Activated B cell treated with CpG ODN at 0.5 μM for 24 hours (primary cell): ENCODE results near the gene EMILIN2. TPM values are rescaled to one million over a fixed set of nuclear protein-coding genes. Genes with fewer than 3 reads are reported as not detected.
"Not testable (repeated sequence)": the region's sequence is repeated elsewhere in the genome, so short reads cannot be mapped to it uniquely, and the experiment has no call there.

ENCODE experiments used
- ATAC-seq: fragments of 200-7000 bp; cut with Tn5 transposase; one replicate; pipeline ENCODE4 v1.10.0; 2021; ENCODE audit warnings: low read depth, mild to moderate bottlenecking, moderate library complexity
- CTCF ChIA-PET: fragments of 350-600 bp; sonication (Branson Sonifier 250); formaldehyde crosslinking; loops from one replicate; lab custom pipeline; 2021; ENCODE audit warnings: antibody characterized with exemption; lab: Charles Lee
- POLR2A ChIA-PET: fragments of 350-600 bp; sonication (Branson Sonifier 250); formaldehyde crosslinking; loops from one replicate; lab custom pipeline; 2021; ENCODE audit warnings: antibody characterized with exemption; lab: Charles Lee
- DNase-seq: peaks from one replicate; pipeline ENCODE4 v3.0.0; 2022
- H3K27ac Mint-ChIP-seq: one replicate; pipeline ENCODE4 v1.8.0; 2020; ENCODE audit warnings: mixed read lengths
- H3K27me3 Mint-ChIP-seq: one replicate; pipeline ENCODE4 v1.8.0; 2021; ENCODE audit warnings: mixed read lengths
- H3K36me3 Mint-ChIP-seq: one replicate; pipeline ENCODE4 v1.8.0; 2021; ENCODE audit warnings: low read depth, mixed read lengths
- H3K4me1 Mint-ChIP-seq: one replicate; pipeline ENCODE4 v1.8.0; 2021; ENCODE audit warnings: mixed read lengths
- H3K4me3 Mint-ChIP-seq: one replicate; pipeline ENCODE4 v1.8.0; 2020; ENCODE audit warnings: mild to moderate bottlenecking, mixed read lengths
- H3K9me3 Mint-ChIP-seq: one replicate; pipeline ENCODE4 v1.8.0; 2020; ENCODE audit warnings: mixed read lengths
- intact Hi-C: fragments of 100-400 bp; cut with micrococcal nuclease; formaldehyde crosslinking; loops from one replicate; pipeline ENCODE4 v1.15.1; 2024
- total RNA-seq: library from RNA; stranded (reverse); gene quantifications from 2 replicates; pipeline ENCODE4 v1.2.3, GENCODE V29; 2022
- TF ChIP-seq, protein P1 (sequence below): fragments of 200-600 bp; IDR thresholded peaks from one replicate; pipeline ENCODE4 v1.8.0; 2022; ENCODE audit warnings: antibody characterized with exemption, mild to moderate bottlenecking

EMILIN2 gene
- total RNA-seq, 1 donor from 2014 or later: 80.9 TPM

GRCh38 chr18:2912357-2913299, 65.8 kb downstream of the EMILIN2 start:
- CTCF ChIA-PET: no interaction called here
- POLR2A ChIA-PET: no interaction called here
- no peak for DNase-seq
- intact Hi-C loops: no loop called here
- Mint-ChIP-seq H3K4me1 (peaks cover 35% of the 10 kb centered on the region), H3K36me3 (peaks cover 84% of the 10 kb centered on the region), H3K9me3 (no peaks in the 10 kb centered on the region), H3K27ac (no peak overlapping the region), H3K27me3 (no peaks in the 10 kb centered on the region), H3K4me3 (no peak overlapping the region)
- ATAC-seq: no peak
- TF ChIP-seq, protein P1, sequence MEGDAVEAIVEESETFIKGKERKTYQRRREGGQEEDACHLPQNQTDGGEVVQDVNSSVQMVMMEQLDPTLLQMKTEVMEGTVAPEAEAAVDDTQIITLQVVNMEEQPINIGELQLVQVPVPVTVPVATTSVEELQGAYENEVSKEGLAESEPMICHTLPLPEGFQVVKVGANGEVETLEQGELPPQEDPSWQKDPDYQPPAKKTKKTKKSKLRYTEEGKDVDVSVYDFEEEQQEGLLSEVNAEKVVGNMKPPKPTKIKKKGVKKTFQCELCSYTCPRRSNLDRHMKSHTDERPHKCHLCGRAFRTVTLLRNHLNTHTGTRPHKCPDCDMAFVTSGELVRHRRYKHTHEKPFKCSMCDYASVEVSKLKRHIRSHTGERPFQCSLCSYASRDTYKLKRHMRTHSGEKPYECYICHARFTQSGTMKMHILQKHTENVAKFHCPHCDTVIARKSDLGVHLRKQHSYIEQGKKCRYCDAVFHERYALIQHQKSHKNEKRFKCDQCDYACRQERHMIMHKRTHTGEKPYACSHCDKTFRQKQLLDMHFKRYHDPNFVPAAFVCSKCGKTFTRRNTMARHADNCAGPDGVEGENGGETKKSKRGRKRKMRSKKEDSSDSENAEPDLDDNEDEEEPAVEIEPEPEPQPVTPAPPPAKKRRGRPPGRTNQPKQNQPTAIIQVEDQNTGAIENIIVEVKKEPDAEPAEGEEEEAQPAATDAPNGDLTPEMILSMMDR: no peak

DNA sequence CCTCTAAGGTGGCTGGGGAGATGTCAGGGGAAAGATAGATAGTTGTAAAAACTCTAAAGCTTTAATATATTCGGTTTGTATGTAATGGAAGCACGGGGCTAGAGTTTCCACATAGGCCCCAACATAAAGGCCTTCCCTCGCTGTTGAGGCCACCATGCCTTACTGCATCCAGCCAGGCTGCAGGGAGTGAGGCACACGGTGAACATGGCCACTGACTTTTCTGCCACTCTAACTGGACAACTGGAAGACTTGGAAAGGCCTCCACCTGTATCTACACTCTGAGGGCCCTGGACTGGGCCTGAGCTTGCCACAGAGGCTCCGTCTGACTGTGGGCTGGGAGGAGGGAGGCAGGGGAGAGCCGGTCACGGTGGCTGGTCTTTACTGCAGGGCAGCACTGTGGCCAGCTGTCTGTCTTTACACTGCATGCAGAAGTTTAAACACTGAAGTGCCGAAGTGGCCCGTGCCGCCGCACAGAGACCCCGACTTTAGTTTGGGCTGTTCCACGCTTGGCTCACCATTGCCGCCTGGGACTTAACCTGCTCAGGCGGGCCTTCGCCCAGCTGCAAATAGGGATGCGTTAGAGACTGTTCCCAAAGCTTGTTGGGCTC, 66.7 kb downstream of the EMILIN2 start:
- Mint-ChIP-seq H3K4me1 (peaks cover 39% of the 10 kb centered on the region), H3K27ac (no peak overlapping the region), H3K27me3 (no peaks in the 10 kb centered on the region), H3K36me3 (peaks cover 82% of the 10 kb centered on the region), H3K9me3 (no peaks in the 10 kb centered on the region), H3K4me3 (no peak overlapping the region)
- no peak for DNase-seq
- TF ChIP-seq, protein P1: no peak
- ChIA-PET POLR2A (interaction anchor here (1.3 kb wide), 1 partner anchor 66 kb away, joined by 3 read pairs; no protein-coding TSS in a partner anchor), CTCF (no interaction called here)
- no peak for ATAC-seq
- intact Hi-C loops: no loop called here

GRCh38 chr18:2914185-2914880, 67.5 kb downstream of the EMILIN2 start:
- Mint-ChIP-seq H3K4me3 (no peak overlapping the region), H3K27ac (no peak overlapping the region), H3K9me3 (no peaks in the 10 kb centered on the region), H3K4me1 (peaks cover 41% of the 10 kb centered on the region), H3K27me3 (no peaks in the 10 kb centered on the region), H3K36me3 (peaks cover 79% of the 10 kb centered on the region)
- no peak for ATAC-seq
- DNase-seq: no peak
- ChIA-PET POLR2A (interaction anchor here (1.3 kb wide), 1 partner anchor 67 kb away, joined by 3 read pairs; no protein-coding TSS in a partner anchor), CTCF (no interaction called here)
- TF ChIP-seq, protein P1: no peak
- intact Hi-C loops: no loop called here

GRCh38 chr18:2914881-2915240, 68.1 kb downstream of the EMILIN2 start:
- CTCF ChIA-PET: no interaction called here
- ATAC-seq (no peak), DNase-seq (no peak)
- Mint-ChIP-seq H3K9me3 (no peaks in the 10 kb centered on the region), H3K36me3 (peaks cover 79% of the 10 kb centered on the region), H3K4me1 (peaks cover 41% of the 10 kb centered on the region), H3K27ac (no peak overlapping the region), H3K27me3 (no peaks in the 10 kb centered on the region), H3K4me3 (no peak overlapping the region)
- intact Hi-C loops: no loop called here
- TF ChIP-seq, protein P1: no peak
- POLR2A ChIA-PET: interaction anchor here (0.7 to 1.3 kb wide), 2 partner anchors 67 to 124 kb away, joined by 3 to 4 read pairs; no protein-coding TSS in a partner anchor

- H3K4me3 Mint-ChIP-seq, DNase-seq, H3K27ac Mint-ChIP-seq, H3K9me3 Mint-ChIP-seq, CTCF ChIA-PET, intact Hi-C loops, H3K27me3 Mint-ChIP-seq, ATAC-seq: not testable (repeated sequence)
- POLR2A ChIA-PET: interaction anchor here (0.6 to 0.7 kb wide), 2 partner anchors 125 to 326 kb away, joined by 3 to 4 read pairs; no protein-coding TSS in a partner anchor
- Mint-ChIP-seq H3K4me1 (peaks cover 41% of the 10 kb centered on the region), H3K36me3 (peaks cover 80% of the 10 kb centered on the region)
Measured at GRCh38 chr18:2915486-2915885, 68.7 kb downstream of the EMILIN2 start.
